ENCODE results near the gene DUSP16.

DUSP16 gene

DNA sequence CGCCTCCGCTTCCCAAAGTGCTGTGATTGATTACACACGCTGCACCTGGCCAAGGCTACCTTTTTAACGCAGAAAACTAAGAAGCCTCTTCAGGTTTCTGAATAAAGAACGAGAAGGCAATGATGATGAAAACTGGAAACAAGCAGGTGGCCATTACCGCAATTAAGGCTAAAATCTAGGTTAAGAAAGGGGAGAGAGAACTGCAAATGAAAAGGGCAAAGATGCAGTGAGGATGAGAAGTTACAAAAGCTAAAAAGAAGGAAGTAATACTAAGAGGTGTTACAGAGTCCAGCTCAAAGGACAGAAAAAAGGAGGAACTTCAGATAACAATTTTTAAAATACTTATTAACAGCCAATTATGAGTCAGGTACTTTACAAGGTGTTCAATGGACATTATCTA is 79.7 kb downstream of the DUSP16 start:
- H3K4me3 ChIP-seq (ENCODE audit: low read depth, low read length) = no peak overlapping the region
- peaks cover 2% of the 10 kb centered on the region for H3K36me3 ChIP-seq (replicated peaks)
- H3K27me3 ChIP-seq (replicated peaks) = no peaks in the 10 kb centered on the region
- in situ Hi-C loops (cut with HindIII; ENCODE audit: low pct_ligation_motif_present, low sequenced_read_pairs) = no loop called here
- DNase-seq = no peak
- H3K27ac ChIP-seq = no peak overlapping the region
- TF ChIP-seq, protein P1, sequence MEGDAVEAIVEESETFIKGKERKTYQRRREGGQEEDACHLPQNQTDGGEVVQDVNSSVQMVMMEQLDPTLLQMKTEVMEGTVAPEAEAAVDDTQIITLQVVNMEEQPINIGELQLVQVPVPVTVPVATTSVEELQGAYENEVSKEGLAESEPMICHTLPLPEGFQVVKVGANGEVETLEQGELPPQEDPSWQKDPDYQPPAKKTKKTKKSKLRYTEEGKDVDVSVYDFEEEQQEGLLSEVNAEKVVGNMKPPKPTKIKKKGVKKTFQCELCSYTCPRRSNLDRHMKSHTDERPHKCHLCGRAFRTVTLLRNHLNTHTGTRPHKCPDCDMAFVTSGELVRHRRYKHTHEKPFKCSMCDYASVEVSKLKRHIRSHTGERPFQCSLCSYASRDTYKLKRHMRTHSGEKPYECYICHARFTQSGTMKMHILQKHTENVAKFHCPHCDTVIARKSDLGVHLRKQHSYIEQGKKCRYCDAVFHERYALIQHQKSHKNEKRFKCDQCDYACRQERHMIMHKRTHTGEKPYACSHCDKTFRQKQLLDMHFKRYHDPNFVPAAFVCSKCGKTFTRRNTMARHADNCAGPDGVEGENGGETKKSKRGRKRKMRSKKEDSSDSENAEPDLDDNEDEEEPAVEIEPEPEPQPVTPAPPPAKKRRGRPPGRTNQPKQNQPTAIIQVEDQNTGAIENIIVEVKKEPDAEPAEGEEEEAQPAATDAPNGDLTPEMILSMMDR (IDR thresholded peaks at IDR 0.05; ENCODE audit: low read depth, low read length, missing control alignments) = no peak

DNA sequence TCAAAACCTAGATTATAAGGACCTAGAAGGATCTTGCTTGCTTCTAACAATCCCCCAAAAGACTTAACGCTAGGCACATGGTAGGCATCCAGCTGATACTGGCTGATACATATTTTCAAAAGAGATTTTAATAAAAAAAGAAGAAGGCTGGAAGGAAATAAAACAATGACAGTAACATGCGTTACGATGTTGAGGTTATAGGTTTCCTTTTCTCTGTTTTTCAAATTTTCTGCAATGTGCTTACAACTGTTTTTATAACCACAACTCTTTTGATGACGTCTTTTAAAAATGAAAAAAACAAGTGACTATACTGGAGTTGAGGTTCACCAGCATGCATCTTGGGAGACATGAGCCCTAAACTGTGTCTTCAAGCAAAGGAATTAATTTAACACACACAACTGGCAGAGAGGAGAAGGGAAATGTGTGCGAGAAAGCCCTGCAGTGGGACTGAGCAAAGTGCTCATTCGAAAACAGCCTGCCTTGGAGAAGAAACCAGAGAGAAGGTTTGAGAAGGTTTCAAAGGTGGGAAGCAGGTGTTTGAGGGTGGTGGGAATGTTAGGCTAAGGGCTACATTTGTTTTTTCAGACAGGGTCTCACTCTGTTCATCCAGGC is 80.4 kb downstream of the DUSP16 start:
- in situ Hi-C loops (cut with HindIII; ENCODE audit: low pct_ligation_motif_present, low sequenced_read_pairs) = no loop called here
- Histone ChIP-seq H3K27ac (no peak overlapping the region), H3K4me3 (ENCODE audit: low read depth, low read length) (no peak overlapping the region), H3K36me3 (replicated peaks) (peaks cover 6% of the 10 kb centered on the region), H3K27me3 (replicated peaks) (no peaks in the 10 kb centered on the region)
- DNase-seq = no peak
- TF ChIP-seq, protein P1 (IDR thresholded peaks at IDR 0.05; ENCODE audit: low read depth, low read length, missing control alignments) = no peak

DNA sequence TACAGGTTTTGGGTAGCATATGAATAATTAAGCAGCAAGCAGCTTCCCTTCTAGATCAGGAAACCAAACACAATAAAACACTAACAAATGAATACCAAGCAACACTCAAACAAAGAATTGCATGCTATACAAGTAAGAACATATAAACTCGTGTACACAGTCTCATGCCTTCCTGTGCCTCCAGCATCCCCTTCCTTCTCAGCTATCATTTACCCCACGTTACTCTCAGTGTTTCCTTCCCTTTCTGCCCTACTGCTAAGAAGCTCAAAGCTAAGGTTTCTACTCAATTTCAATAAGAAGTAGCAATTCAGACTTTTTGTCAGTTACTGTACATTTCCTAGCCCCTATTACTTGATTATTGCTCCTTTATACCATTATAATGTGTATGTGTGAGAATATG is 81.0 kb downstream of the DUSP16 start:
- no peaks in the 10 kb centered on the region for H3K27me3 ChIP-seq (replicated peaks)
- no peak overlapping the region for H3K27ac ChIP-seq
- no peak overlapping the region for H3K4me3 ChIP-seq (ENCODE audit: low read depth, low read length)
- in situ Hi-C loops (cut with HindIII; ENCODE audit: low pct_ligation_motif_present, low sequenced_read_pairs) = no loop called here
- TF ChIP-seq, protein P1 (IDR thresholded peaks at IDR 0.05; ENCODE audit: low read depth, low read length, missing control alignments) = no peak
- DNase-seq = no peak
- peaks cover 8% of the 10 kb centered on the region for H3K36me3 ChIP-seq (replicated peaks)

DNA sequence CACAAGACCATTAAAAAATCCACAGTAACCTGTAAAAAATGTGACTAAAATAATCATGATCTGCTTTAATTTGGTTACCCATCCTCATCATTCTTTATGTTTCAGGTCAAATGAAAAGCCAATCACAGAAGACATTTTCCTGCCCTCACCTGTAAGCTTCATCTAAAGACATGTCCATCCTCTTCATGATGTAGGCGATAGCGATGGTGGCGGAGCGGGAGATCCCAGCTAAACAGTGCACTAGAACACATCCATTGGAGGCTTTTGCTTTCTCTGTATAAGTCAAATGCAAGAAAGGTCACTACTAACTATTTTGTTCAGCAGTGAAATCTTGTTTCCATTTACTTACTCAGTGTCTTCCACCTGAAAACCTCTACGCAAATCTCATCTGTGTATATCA is 82.6 kb downstream of the DUSP16 start:
- Histone ChIP-seq H3K36me3 (replicated peaks) (peaks cover 11% of the 10 kb centered on the region), H3K27me3 (replicated peaks) (no peaks in the 10 kb centered on the region), H3K4me3 (ENCODE audit: low read depth, low read length) (no peak overlapping the region), H3K27ac (no peak overlapping the region)
- no peak for DNase-seq
- TF ChIP-seq, protein P1 (IDR thresholded peaks at IDR 0.05; ENCODE audit: low read depth, low read length, missing control alignments) = no peak
- in situ Hi-C loops (cut with HindIII; ENCODE audit: low pct_ligation_motif_present, low sequenced_read_pairs) = no loop called here

DNA sequence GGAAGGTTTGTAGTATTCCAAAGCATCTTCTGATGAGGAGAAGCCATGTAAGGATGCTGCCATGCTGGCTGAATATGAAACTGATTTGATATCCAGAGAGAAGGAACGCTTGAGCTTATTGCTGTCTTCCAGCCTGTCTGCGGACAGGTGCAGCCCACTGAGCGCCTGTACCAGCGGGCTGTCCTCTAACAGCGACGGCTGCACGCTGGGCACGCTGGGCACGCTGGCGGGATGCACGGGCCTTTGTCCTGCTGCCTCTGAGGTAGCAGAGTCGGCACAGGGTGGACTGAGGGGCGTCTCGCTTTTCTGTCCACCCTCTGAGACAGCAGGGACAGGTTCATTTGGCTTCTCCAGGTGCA is 85.2 kb downstream of the DUSP16 start:
- Histone ChIP-seq H3K27ac (no peak overlapping the region), H3K36me3 (replicated peaks) (peaks cover 11% of the 10 kb centered on the region), H3K4me3 (ENCODE audit: low read depth, low read length) (no peak overlapping the region), H3K27me3 (replicated peaks) (no peaks in the 10 kb centered on the region)
- in situ Hi-C loops (cut with HindIII; ENCODE audit: low pct_ligation_motif_present, low sequenced_read_pairs) = no loop called here
- no peak for DNase-seq
- TF ChIP-seq, protein P1 (IDR thresholded peaks at IDR 0.05; ENCODE audit: low read depth, low read length, missing control alignments) = no peak

DNA sequence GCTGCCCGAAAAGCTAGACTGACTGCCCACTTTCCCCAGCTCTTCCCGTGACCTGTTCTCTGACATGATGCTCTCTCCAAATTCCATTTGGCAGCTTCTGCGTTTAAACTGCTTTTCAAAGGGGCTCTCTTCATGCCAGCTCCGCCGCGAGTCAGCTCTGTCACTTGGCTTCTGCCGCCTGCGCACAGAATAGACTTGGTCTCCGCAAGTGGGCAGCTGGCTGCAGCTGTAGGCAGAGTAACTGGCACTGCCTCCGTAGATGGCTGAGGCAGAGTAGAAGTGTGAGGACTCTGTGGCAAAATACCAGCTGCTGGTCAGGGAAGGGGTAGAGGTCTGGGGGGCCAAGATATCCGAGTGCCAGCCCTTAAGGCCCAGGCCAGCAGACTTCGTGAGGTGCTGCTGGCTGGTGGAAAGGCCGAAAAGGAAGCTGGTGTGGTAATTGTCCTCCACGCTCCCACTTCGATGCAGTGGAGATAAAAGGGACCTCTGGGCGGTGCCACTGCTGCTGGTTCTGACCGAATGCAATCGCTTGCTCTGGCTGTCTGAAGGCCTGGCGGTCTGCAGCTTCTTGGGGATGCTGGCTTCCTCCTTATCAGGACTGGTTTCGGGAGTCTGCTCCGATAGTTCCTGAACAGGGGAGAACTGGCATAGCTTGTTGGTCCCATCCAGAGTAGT is 85.7 kb downstream of the DUSP16 start:
- H3K27ac ChIP-seq = no peak overlapping the region
- H3K27me3 ChIP-seq (replicated peaks) = no peaks in the 10 kb centered on the region
- in situ Hi-C loops (cut with HindIII; ENCODE audit: low pct_ligation_motif_present, low sequenced_read_pairs) = no loop called here
- H3K4me3 ChIP-seq (ENCODE audit: low read depth, low read length) = no peak overlapping the region
- no peak for DNase-seq
- TF ChIP-seq, protein P1 (IDR thresholded peaks at IDR 0.05; ENCODE audit: low read depth, low read length, missing control alignments) = no peak
- peaks cover 11% of the 10 kb centered on the region for H3K36me3 ChIP-seq (replicated peaks)
